Gastroesophageal sphincter (tissue), 4 donors: ENCODE results near the gene AP3S2. TPM values are rescaled to one million over a fixed set of nuclear protein-coding genes. Genes with fewer than 3 reads are reported as not detected.

ENCODE experiments used
- ATAC-seq: fragments of 150-250 bp; one replicate; pipeline ENCODE4 v1.9.1; 2016; ENCODE audit warnings: mild to moderate bottlenecking, moderate library complexity
- H3K27ac ChIP-seq, 4 donors: fragments of 200-600 bp; sonication (generic) in 3 of 4; 1 replicate in 3 of 4; 2 replicates in 1 of 4; pipeline ENCODE4 v1.5.1; 2016 to 2019
- H3K27me3 ChIP-seq: fragments of 200-600 bp; sonication (generic); one replicate; pipeline ENCODE4 v1.5.1; 2019
- H3K36me3 ChIP-seq, 2 donors: fragments of 200-600 bp; sonication (generic); one replicate each; pipeline ENCODE4 v1.5.1; 2019; ENCODE audit warnings: control low read depth in 1 of 2
- H3K4me1 ChIP-seq, 3 donors: fragments of 200-600 bp; sonication (generic); 1 replicate in 2 of 3; 2 replicates in 1 of 3; pipeline ENCODE4 v1.5.1; 2016 to 2019; ENCODE audit warnings: control low read depth in 2 of 3
- H3K4me3 ChIP-seq, 2 donors: fragments of 200-600 bp; sonication (generic); one replicate each; pipeline ENCODE4 v1.5.1; 2019; ENCODE audit warnings: mild to moderate bottlenecking in 1 of 2, moderate library complexity in 1 of 2
- H3K9me3 ChIP-seq, 3 donors: fragments of 200-600 bp; sonication (generic); one replicate each; pipeline ENCODE4 v1.5.1; 2017 to 2019; ENCODE audit warnings: control low read depth in 2 of 3
- EP300 ChIP-seq: sonication (generic); formaldehyde crosslinking; IDR thresholded peaks from one replicate; pipeline ENCODE4 v1.6.1; 2017; ENCODE audit warnings: antibody characterized with exemption, mild to moderate bottlenecking
- POLR2A ChIP-seq, 2 donors: fragments of 450-650 bp; IDR thresholded peaks; one replicate each; pipeline ENCODE4 v1.6.1; 2017; ENCODE audit warnings: antibody characterized with exemption in 2 of 2, mild to moderate bottlenecking in 2 of 2, moderate library complexity in 1 of 2
- POLR2AphosphoS5 ChIP-seq: sonication (generic); formaldehyde crosslinking; IDR thresholded peaks from one replicate; pipeline ENCODE4 v1.6.1; 2017; ENCODE audit warnings: antibody characterized with exemption
- WGBS, 2 donors: methylation state at CpG; one replicate each; pipeline ENCODE4 v1.1.5; 2018; ENCODE audit warnings: low coverage in 1 of 2; 5-methylcytosine and 5-hydroxymethylcytosine counted together
- total RNA-seq, 4 donors: library from RNA; depleted of rRNA; stranded (reverse); fragments of >200 nt; gene quantifications; one replicate each; pipeline ENCODE4 v1.1.0, GENCODE V29; 2016
- TF ChIP-seq, protein P1 (sequence below), 4 experiments: fragments of 200-600 bp in 2 of 4; fragments of 450-650 bp in 2 of 4; sonication (generic) in 1 of 4; IDR thresholded peaks; one replicate each; pipeline ENCODE4 v1.5.1; 2017 to 2019; ENCODE audit warnings: antibody characterized with exemption in 4 of 4, mild to moderate bottlenecking in 2 of 4, moderate library complexity in 2 of 4

AP3S2 gene
- total RNA-seq, 4 donors from 2014 or later: 38.9 to 60.2 (median 46.2) TPM

DNA sequence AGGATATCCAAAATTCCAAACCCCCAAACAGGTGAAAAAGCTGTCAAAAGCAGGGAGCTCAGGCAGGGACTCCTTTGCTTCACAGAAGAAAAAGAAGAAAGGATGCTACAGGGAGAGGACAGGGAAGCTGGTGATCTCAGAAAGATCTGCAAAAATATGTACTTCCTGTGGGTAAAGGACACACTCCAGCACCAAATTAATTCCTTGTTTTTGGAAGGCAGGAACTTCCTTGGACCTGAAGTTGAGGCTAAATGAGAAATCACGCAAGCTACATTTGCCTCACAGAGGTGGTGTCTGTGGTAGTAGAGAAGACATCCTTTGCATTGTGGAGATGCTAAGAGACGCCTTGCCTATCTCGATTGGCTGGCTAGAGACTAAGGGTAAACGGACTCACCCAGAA lies 52.5 kb downstream of the AP3S2 start:
- Histone ChIP-seq H3K27me3 (no peaks in the 10 kb centered on the region), H3K36me3 (peaks cover 0 to 65% of the 10 kb centered on the region in 2 donors), H3K4me3 (no peak overlapping the region), H3K27ac (no peak overlapping the region), H3K4me1 (peaks cover 0 to 32% (median 0%) of the 10 kb centered on the region in 3 donors), H3K9me3 (no peaks in the 10 kb centered on the region)
- ATAC-seq: no peak
- WGBS, 2 donors: 91 to 100% methylated on average over 1 to 4 of the region's 4 CpGs
- TF ChIP-seq POLR2AphosphoS5 (no peak), POLR2A (IDR thresholded peaks at IDR 0.05) (no peak), EP300 (no peak)
- TF ChIP-seq, protein P1, sequence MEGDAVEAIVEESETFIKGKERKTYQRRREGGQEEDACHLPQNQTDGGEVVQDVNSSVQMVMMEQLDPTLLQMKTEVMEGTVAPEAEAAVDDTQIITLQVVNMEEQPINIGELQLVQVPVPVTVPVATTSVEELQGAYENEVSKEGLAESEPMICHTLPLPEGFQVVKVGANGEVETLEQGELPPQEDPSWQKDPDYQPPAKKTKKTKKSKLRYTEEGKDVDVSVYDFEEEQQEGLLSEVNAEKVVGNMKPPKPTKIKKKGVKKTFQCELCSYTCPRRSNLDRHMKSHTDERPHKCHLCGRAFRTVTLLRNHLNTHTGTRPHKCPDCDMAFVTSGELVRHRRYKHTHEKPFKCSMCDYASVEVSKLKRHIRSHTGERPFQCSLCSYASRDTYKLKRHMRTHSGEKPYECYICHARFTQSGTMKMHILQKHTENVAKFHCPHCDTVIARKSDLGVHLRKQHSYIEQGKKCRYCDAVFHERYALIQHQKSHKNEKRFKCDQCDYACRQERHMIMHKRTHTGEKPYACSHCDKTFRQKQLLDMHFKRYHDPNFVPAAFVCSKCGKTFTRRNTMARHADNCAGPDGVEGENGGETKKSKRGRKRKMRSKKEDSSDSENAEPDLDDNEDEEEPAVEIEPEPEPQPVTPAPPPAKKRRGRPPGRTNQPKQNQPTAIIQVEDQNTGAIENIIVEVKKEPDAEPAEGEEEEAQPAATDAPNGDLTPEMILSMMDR (IDR thresholded peaks at IDR 0.05): no peak

GRCh38 chr15:89839167-89839810 lies 54.5 kb downstream of the AP3S2 start:
- no peak for ATAC-seq
- Histone ChIP-seq H3K4me1 (peaks cover 0 to 35% (median 0%) of the 10 kb centered on the region in 3 donors), H3K4me3 (no peak overlapping the region), H3K27me3 (no peaks in the 10 kb centered on the region), H3K27ac (no peak overlapping the region), H3K36me3 (peaks cover 0 to 86% of the 10 kb centered on the region in 2 donors), H3K9me3 (no peaks in the 10 kb centered on the region)
- TF ChIP-seq POLR2AphosphoS5 (no peak), EP300 (no peak), POLR2A (IDR thresholded peaks at IDR 0.05) (no peak)
- TF ChIP-seq, protein P1 (IDR thresholded peaks at IDR 0.05): no peak
- 81 to 86% methylated on average over 4 of the region's 4 CpGs for WGBS, 2 donors

GRCh38 chr15:89837830-89838178 lies 56.0 kb downstream of the AP3S2 start:
- no peaks in the 10 kb centered on the region for H3K9me3 ChIP-seq
- H3K27ac ChIP-seq: peak overlapping the region in 2 of 4 donors; percentile 46 to 73
- 17 to 55% methylated on average over 1 to 2 of the region's 3 CpGs for WGBS, 2 donors
- no peak for TF ChIP-seq POLR2AphosphoS5
- no peak for TF ChIP-seq EP300
- TF ChIP-seq, protein P1 (IDR thresholded peaks at IDR 0.05): no peak
- TF ChIP-seq POLR2A (IDR thresholded peaks at IDR 0.05): no peak
- H3K4me1 ChIP-seq: peaks cover 0 to 35% (median 0%) of the 10 kb centered on the region in 3 donors
- no peak overlapping the region for H3K4me3 ChIP-seq
- no peak for ATAC-seq
- peaks cover 0 to 88% of the 10 kb centered on the region in 2 donors for H3K36me3 ChIP-seq
- no peaks in the 10 kb centered on the region for H3K27me3 ChIP-seq

DNA sequence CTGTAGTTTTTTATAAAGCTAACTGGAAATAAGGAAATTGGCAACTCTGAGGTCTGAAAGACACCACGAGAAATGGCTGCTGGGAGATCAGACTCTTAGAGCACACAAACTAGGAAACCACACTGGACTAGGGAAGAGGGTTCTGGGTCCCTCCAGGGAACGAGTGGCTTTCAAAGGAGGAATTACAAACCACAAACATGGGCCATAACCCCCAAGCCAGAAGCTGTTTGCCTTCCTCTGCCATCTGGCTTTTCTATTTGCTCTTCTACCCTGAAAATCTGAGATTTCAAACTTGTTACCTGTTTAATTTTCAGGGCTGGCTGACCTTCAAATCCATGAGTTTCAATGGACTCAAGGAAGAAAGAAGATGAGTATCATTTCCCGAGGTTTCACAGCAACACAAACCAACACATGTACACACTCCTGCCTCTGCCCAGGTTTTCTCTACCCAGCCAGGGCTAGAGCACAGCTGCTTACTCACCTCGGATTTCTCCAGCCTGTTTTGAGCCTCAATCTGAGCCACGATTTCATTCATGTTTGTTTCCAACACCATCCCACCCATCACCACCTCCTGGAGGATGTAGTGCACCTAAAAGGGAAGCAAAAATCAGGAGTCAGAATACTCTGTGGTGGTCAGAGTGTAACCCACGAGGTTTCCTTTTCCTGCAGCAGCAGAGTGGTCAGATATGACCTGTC lies 56.5 kb downstream of the AP3S2 start:
- H3K27me3 ChIP-seq: no peaks in the 10 kb centered on the region
- 27 to 33% methylated on average over 1 to 6 of the region's 6 CpGs for WGBS, 2 donors
- H3K9me3 ChIP-seq: no peaks in the 10 kb centered on the region
- peaks cover 0 to 88% of the 10 kb centered on the region in 2 donors for H3K36me3 ChIP-seq
- ATAC-seq: peak; percentile 35
- TF ChIP-seq, protein P1 (IDR thresholded peaks at IDR 0.05): no peak
- TF ChIP-seq EP300: no peak
- peak overlapping the region in 2 of 4 donors; percentile 46 to 73 for H3K27ac ChIP-seq
- no peak overlapping the region for H3K4me3 ChIP-seq
- H3K4me1 ChIP-seq: peaks cover 0 to 35% (median 0%) of the 10 kb centered on the region in 3 donors
